ENCODE measurements around the gene EXOSC7.

DNA sequence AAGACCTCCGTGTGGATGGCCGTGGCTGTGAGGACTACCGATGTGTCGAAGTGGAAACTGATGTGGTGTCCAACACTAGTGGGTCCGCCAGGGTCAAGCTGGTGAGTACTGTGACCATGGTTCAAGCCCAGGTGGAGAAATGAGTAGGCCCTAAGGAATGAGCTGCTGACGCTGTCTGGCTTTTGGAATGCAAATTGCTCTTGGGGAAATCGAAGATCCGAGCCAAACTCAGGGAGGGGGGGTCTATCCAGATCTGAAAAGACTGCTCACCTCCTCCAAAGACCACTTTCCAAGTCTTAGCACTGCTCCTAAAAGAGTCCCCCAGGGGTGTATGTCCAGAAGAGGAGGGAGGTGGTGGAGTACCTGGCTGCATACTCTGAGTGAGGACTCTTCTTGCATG lies 13.1 kb downstream of the EXOSC7 start:
- TF ChIP-seq RAD21 (CRISPR knock-in tag; conservative IDR thresholded peaks at IDR 0.05 in 1 of 2, IDR thresholded peaks at IDR 0.05 in 1 of 2): no peak
- TF ChIP-seq, protein P1, sequence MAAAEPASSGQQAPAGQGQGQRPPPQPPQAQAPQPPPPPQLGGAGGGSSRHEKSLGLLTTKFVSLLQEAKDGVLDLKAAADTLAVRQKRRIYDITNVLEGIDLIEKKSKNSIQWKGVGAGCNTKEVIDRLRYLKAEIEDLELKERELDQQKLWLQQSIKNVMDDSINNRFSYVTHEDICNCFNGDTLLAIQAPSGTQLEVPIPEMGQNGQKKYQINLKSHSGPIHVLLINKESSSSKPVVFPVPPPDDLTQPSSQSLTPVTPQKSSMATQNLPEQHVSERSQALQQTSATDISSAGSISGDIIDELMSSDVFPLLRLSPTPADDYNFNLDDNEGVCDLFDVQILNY (CRISPR knock-in tag; IDR thresholded peaks at IDR 0.05): no peak
- TF ChIP-seq POLR2A (conservative IDR thresholded peaks at IDR 0.05): no peak
- no peak for TF ChIP-seq ZNF263 (CRISPR knock-in tag; IDR thresholded peaks at IDR 0.05; ENCODE audit: borderline replicate concordance)
- TF ChIP-seq MYC (IDR thresholded peaks at IDR 0.05; ENCODE audit: low read depth, low read length): no peak
- no peak for TF ChIP-seq MYC (CRISPR knock-in tag; IDR thresholded peaks at IDR 0.05; ENCODE audit: borderline replicate concordance, low read depth)
- TF ChIP-seq, protein P2, sequence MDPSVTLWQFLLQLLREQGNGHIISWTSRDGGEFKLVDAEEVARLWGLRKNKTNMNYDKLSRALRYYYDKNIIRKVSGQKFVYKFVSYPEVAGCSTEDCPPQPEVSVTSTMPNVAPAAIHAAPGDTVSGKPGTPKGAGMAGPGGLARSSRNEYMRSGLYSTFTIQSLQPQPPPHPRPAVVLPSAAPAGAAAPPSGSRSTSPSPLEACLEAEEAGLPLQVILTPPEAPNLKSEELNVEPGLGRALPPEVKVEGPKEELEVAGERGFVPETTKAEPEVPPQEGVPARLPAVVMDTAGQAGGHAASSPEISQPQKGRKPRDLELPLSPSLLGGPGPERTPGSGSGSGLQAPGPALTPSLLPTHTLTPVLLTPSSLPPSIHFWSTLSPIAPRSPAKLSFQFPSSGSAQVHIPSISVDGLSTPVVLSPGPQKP (CRISPR knock-in tag; IDR thresholded peaks at IDR 0.05): no peak
- TF ChIP-seq, protein P3, sequence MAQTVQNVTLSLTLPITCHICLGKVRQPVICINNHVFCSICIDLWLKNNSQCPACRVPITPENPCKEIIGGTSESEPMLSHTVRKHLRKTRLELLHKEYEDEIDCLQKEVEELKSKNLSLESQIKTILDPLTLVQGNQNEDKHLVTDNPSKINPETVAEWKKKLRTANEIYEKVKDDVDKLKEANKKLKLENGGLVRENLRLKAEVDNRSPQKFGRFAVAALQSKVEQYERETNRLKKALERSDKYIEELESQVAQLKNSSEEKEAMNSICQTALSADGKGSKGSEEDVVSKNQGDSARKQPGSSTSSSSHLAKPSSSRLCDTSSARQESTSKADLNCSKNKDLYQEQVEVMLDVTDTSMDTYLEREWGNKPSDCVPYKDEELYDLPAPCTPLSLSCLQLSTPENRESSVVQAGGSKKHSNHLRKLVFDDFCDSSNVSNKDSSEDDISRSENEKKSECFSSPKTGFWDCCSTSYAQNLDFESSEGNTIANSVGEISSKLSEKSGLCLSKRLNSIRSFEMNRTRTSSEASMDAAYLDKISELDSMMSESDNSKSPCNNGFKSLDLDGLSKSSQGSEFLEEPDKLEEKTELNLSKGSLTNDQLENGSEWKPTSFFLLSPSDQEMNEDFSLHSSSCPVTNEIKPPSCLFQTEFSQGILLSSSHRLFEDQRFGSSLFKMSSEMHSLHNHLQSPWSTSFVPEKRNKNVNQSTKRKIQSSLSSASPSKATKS (CRISPR knock-in tag; IDR thresholded peaks at IDR 0.05): no peak
- no peak for TF ChIP-seq RFX7 (CRISPR knock-in tag; IDR thresholded peaks at IDR 0.05)

Measured in K562 (cell line).